ENCODE measurements around the gene IFNA16.

GRCh38 chr9:21239911-21240310 is 22.8 kb upstream of the IFNA16 start, which contains the start of gene IFNA14:
- TF ChIP-seq CTCF (IDR thresholded peaks at IDR 0.05) = no peak
- no peak for TF ChIP-seq POLR2A (IDR thresholded peaks at IDR 0.05)

All from tibial nerve (tissue), 3 donors.